ENCODE results near the gene KCNJ12. TPM values are rescaled to one million over a fixed set of nuclear protein-coding genes. Genes with fewer than 3 reads are reported as not detected.
"Not testable (repeated sequence)": the region's sequence is repeated elsewhere in the genome, so short reads cannot be mapped to it uniquely, and the experiment has no call there.

Gene KCNJ12
- total and polyA plus RNA-seq, 2 experiments from 2014 or later: 0.61 to 2.4 TPM

GRCh38 chr17:21429921-21430628 is 53.9 kb downstream of the KCNJ12 start:
- not testable (repeated sequence) for H3K27ac ChIP-seq (ENCODE audit: low read depth); H3K27me3 Mint-ChIP-seq (ENCODE audit: insufficient read depth, low read depth, poor library complexity); H3K36me3 ChIP-seq (ENCODE audit: insufficient read depth); H3K79me2 ChIP-seq (replicated peaks; ENCODE audit: insufficient read depth); H3K4me1 Mint-ChIP-seq; H3K4me1 ChIP-seq (ENCODE audit: insufficient read depth); ATAC-seq; H3K9me2 ChIP-seq (ENCODE audit: insufficient read depth); H3K27ac Mint-ChIP-seq; H3F3A ChIP-seq (replicated peaks; ENCODE audit: low read depth); H3K36me3 Mint-ChIP-seq (ENCODE audit: low read depth); H3K4me3 ChIP-seq; H4K20me1 ChIP-seq (replicated peaks; ENCODE audit: insufficient read depth); H3K4me3 Mint-ChIP-seq; H3K9me3 Mint-ChIP-seq; H3K4me2 ChIP-seq; H3K27me3 ChIP-seq (ENCODE audit: insufficient read depth); DNase-seq (ENCODE audit: low spot score); H2AFZ ChIP-seq

- not testable (repeated sequence) for H4K20me1 ChIP-seq (replicated peaks; ENCODE audit: insufficient read depth); DNase-seq (ENCODE audit: low spot score); H3K4me1 Mint-ChIP-seq; H3K4me3 Mint-ChIP-seq; H3K9me2 ChIP-seq (ENCODE audit: insufficient read depth); H2AFZ ChIP-seq; H3K27ac ChIP-seq (ENCODE audit: low read depth); ATAC-seq; H3F3A ChIP-seq (replicated peaks; ENCODE audit: low read depth); H3K36me3 ChIP-seq (ENCODE audit: insufficient read depth); H3K4me2 ChIP-seq; H3K27me3 ChIP-seq (ENCODE audit: insufficient read depth); H3K4me1 ChIP-seq (ENCODE audit: insufficient read depth); H3K27me3 Mint-ChIP-seq (ENCODE audit: insufficient read depth, low read depth, poor library complexity); H3K79me2 ChIP-seq (replicated peaks; ENCODE audit: insufficient read depth); H3K4me3 ChIP-seq; H3K36me3 Mint-ChIP-seq (ENCODE audit: low read depth); H3K9me3 Mint-ChIP-seq; H3K27ac Mint-ChIP-seq
These were observed 57.8 kb downstream of the KCNJ12 start for GRCh38 chr17:21433971-21434370.

- not testable (repeated sequence) for H3K36me3 ChIP-seq (ENCODE audit: insufficient read depth); ATAC-seq; H2AFZ ChIP-seq; H3K79me2 ChIP-seq (replicated peaks; ENCODE audit: insufficient read depth); H3K9me3 Mint-ChIP-seq; H3K36me3 Mint-ChIP-seq (ENCODE audit: low read depth); H3K4me2 ChIP-seq; H4K20me1 ChIP-seq (replicated peaks; ENCODE audit: insufficient read depth); H3K27ac Mint-ChIP-seq; H3K4me3 ChIP-seq; H3K27me3 Mint-ChIP-seq (ENCODE audit: insufficient read depth, low read depth, poor library complexity); H3K27me3 ChIP-seq (ENCODE audit: insufficient read depth); H3K4me3 Mint-ChIP-seq; H3K27ac ChIP-seq (ENCODE audit: low read depth); H3K4me1 Mint-ChIP-seq; H3K4me1 ChIP-seq (ENCODE audit: insufficient read depth); H3F3A ChIP-seq (replicated peaks; ENCODE audit: low read depth); DNase-seq (ENCODE audit: low spot score); H3K9me2 ChIP-seq (ENCODE audit: insufficient read depth)
These were observed 58.8 kb downstream of the KCNJ12 start for GRCh38 chr17:21434976-21435375.

- not testable (repeated sequence) for H3K79me2 ChIP-seq (replicated peaks; ENCODE audit: insufficient read depth); H4K20me1 ChIP-seq (replicated peaks; ENCODE audit: insufficient read depth); ATAC-seq; H3K4me3 Mint-ChIP-seq; H3K27me3 ChIP-seq (ENCODE audit: insufficient read depth); H3K4me3 ChIP-seq; H3K27ac ChIP-seq (ENCODE audit: low read depth); H3K4me1 ChIP-seq (ENCODE audit: insufficient read depth); H3K9me2 ChIP-seq (ENCODE audit: insufficient read depth); H3K36me3 Mint-ChIP-seq (ENCODE audit: low read depth); H3K4me1 Mint-ChIP-seq; H3K9me3 Mint-ChIP-seq; H3K4me2 ChIP-seq; DNase-seq (ENCODE audit: low spot score); H3F3A ChIP-seq (replicated peaks; ENCODE audit: low read depth); H2AFZ ChIP-seq; H3K27ac Mint-ChIP-seq; H3K27me3 Mint-ChIP-seq (ENCODE audit: insufficient read depth, low read depth, poor library complexity); H3K36me3 ChIP-seq (ENCODE audit: insufficient read depth)
These were observed 60.3 kb downstream of the KCNJ12 start for GRCh38 chr17:21436481-21436880.

GRCh38 chr17:21436883-21437836 is 61.0 kb downstream of the KCNJ12 start:
- H3K36me3 Mint-ChIP-seq (ENCODE audit: low read depth); H3K27ac ChIP-seq (ENCODE audit: low read depth); H3K4me1 Mint-ChIP-seq; H4K20me1 ChIP-seq (replicated peaks; ENCODE audit: insufficient read depth); H3K36me3 ChIP-seq (ENCODE audit: insufficient read depth); H3K9me2 ChIP-seq (ENCODE audit: insufficient read depth); H3K4me2 ChIP-seq; H3K9me3 Mint-ChIP-seq; H3K4me3 Mint-ChIP-seq; H3K4me1 ChIP-seq (ENCODE audit: insufficient read depth); DNase-seq (ENCODE audit: low spot score); H2AFZ ChIP-seq; H3K4me3 ChIP-seq; H3K27me3 Mint-ChIP-seq (ENCODE audit: insufficient read depth, low read depth, poor library complexity); H3K79me2 ChIP-seq (replicated peaks; ENCODE audit: insufficient read depth); H3K27me3 ChIP-seq (ENCODE audit: insufficient read depth); H3F3A ChIP-seq (replicated peaks; ENCODE audit: low read depth): not testable (repeated sequence)
- peak; percentile 74 for ATAC-seq
- H3K27ac Mint-ChIP-seq: 0 out of 2 replicates have a peak overlapping the region, but pooled peaks have one; percentile 11

GRCh38 chr17:21438316-21439014 is 62.3 kb downstream of the KCNJ12 start:
- not testable (repeated sequence) for H3K4me3 ChIP-seq; H3K9me2 ChIP-seq (ENCODE audit: insufficient read depth); H3K4me2 ChIP-seq; H3K36me3 Mint-ChIP-seq (ENCODE audit: low read depth); H3K4me1 ChIP-seq (ENCODE audit: insufficient read depth); H3K4me1 Mint-ChIP-seq; H3K4me3 Mint-ChIP-seq; H3K79me2 ChIP-seq (replicated peaks; ENCODE audit: insufficient read depth); DNase-seq (ENCODE audit: low spot score); ATAC-seq; H3K27ac ChIP-seq (ENCODE audit: low read depth); H2AFZ ChIP-seq; H3K9me3 Mint-ChIP-seq; H3F3A ChIP-seq (replicated peaks; ENCODE audit: low read depth); H3K36me3 ChIP-seq (ENCODE audit: insufficient read depth); H3K27me3 ChIP-seq (ENCODE audit: insufficient read depth); H3K27ac Mint-ChIP-seq; H4K20me1 ChIP-seq (replicated peaks; ENCODE audit: insufficient read depth); H3K27me3 Mint-ChIP-seq (ENCODE audit: insufficient read depth, low read depth, poor library complexity)

Data from GM23338 (cell line).